IMR-90 (cell line): ENCODE data around the gene TCF4. TPM values are rescaled to one million over a fixed set of nuclear protein-coding genes. Genes with fewer than 3 reads are reported as not detected.

Source experiments
- ATAC-seq: fragments of 200-7000 bp; cut with Tn5 transposase; 2 replicates; pipeline ENCODE4 v1.9.1; 2020; ENCODE audit warnings: low read depth, mild to moderate bottlenecking, moderate library complexity
- BruUV-seq: library from RNA; stranded (reverse); fragments of 400-500 nt; replicated peaks from 2 replicates; lab custom pipeline; 2021; lab: Mats Ljungman, UMichigan
- CTCF ChIA-PET: fragments of 300-600 bp; formaldehyde crosslinking; extraction: SDS; loops from one replicate; lab custom pipeline; 2021; ENCODE audit warnings: antibody characterized with exemption; lab: Yijun Ruan, JAX
- POLR2A ChIA-PET: fragments of 300-600 bp; sonication (Branson Sonifier 250); formaldehyde crosslinking; loops from one replicate; lab custom pipeline; 2022; ENCODE audit warnings: antibody characterized with exemption; ENCODE audit not compliant: unreplicated experiment; lab: Charles Lee
- DNase-seq: peaks from one replicate; pipeline ENCODE4 v3.0.0; 2013
- H2AFZ ChIP-seq: replicated peaks from 2 replicates; pipeline ENCODE3; 2013; ENCODE audit warnings: low read length, mild to moderate bottlenecking; ENCODE audit not compliant: poor library complexity
- H2AK5ac ChIP-seq: 2 replicates; pipeline ENCODE4 v1.6.1; 2013; ENCODE audit warnings: low read depth, low read length, inconsistent platforms
- H2AK9ac ChIP-seq: replicated peaks from 2 replicates; pipeline ENCODE3; 2013; ENCODE audit warnings: mild to moderate bottlenecking, low read depth, low read length, moderate library complexity; ENCODE audit not compliant: poor library complexity
- H2BK120ac ChIP-seq: 2 replicates; pipeline ENCODE4 v1.6.1; 2013; ENCODE audit warnings: low read depth, low read length, inconsistent platforms
- H2BK15ac ChIP-seq: 3 replicates; pipeline ENCODE4 v1.6.1; 2013; ENCODE audit warnings: low read depth, low read length, inconsistent platforms
- H2BK20ac ChIP-seq: 2 replicates; pipeline ENCODE4 v1.6.1; 2013; ENCODE audit warnings: low read depth, mild to moderate bottlenecking, inconsistent platforms, low read length, moderate library complexity
- H2BK5ac ChIP-seq: 2 replicates; pipeline ENCODE4 v1.6.1; 2013; ENCODE audit warnings: mild to moderate bottlenecking, low read depth, low read length, inconsistent platforms; ENCODE audit not compliant: poor library complexity, severe bottlenecking
- H3K14ac ChIP-seq: replicated peaks from 2 replicates; pipeline ENCODE4 v1.6.1; 2013; ENCODE audit warnings: low read depth, low read length, inconsistent platforms
- H3K18ac ChIP-seq: 2 replicates; pipeline ENCODE4 v1.6.1; 2013; ENCODE audit warnings: low read depth, low read length, control low read depth
- H3K23ac ChIP-seq: 2 replicates; pipeline ENCODE4 v1.6.1; 2013; ENCODE audit warnings: low read depth, low read length, inconsistent platforms
- H3K27ac ChIP-seq: 2 replicates; pipeline ENCODE4 v1.5.1; 2013; ENCODE audit warnings: mild to moderate bottlenecking, control low read depth, low read length; ENCODE audit not compliant: insufficient read depth
- H3K27me3 ChIP-seq: 2 replicates; pipeline ENCODE4 v1.6.1; 2013; ENCODE audit warnings: low read length; ENCODE audit not compliant: control insufficient read depth, insufficient read depth
- H3K36me3 ChIP-seq: 2 replicates; pipeline ENCODE4 v1.6.1; 2013; ENCODE audit warnings: low read length, mixed read lengths; ENCODE audit not compliant: control insufficient read depth, insufficient read depth
- H3K4ac ChIP-seq: 2 replicates; pipeline ENCODE4 v1.6.1; 2013; ENCODE audit warnings: low read depth, low read length, inconsistent platforms
- H3K4me1 ChIP-seq: 2 replicates; pipeline ENCODE4 v1.6.1; 2013; ENCODE audit warnings: low read length, mixed read lengths; ENCODE audit not compliant: control insufficient read depth, insufficient read depth
- H3K4me2 ChIP-seq: 2 replicates; pipeline ENCODE4 v1.6.1; 2013; ENCODE audit warnings: low read depth, mild to moderate bottlenecking, control low read depth, low read length, moderate library complexity
- H3K4me3 ChIP-seq: 2 replicates; pipeline ENCODE4 v1.5.1; 2013; ENCODE audit warnings: low read depth, mild to moderate bottlenecking, control low read depth, low read length, moderate library complexity; ENCODE audit not compliant: insufficient read depth
- H3K56ac ChIP-seq: 2 replicates; pipeline ENCODE4 v1.6.1; 2013; ENCODE audit warnings: low read length, inconsistent platforms; ENCODE audit not compliant: insufficient read depth; ENCODE audit errors: extremely low read depth
- H3K79me1 ChIP-seq, 2 experiments: 2 replicates each; pipeline ENCODE4 v1.6.1; 2013; ENCODE audit warnings: low read length in 2 of 2, inconsistent platforms in 1 of 2, low read depth in 1 of 2
- H3K9ac ChIP-seq: 2 replicates; pipeline ENCODE4 v1.6.1; 2013; ENCODE audit warnings: low read depth, low read length, control low read depth
- H3K9me1 ChIP-seq: 2 replicates; pipeline ENCODE4 v1.6.1; 2013; ENCODE audit warnings: low read length, inconsistent platforms; ENCODE audit not compliant: insufficient read depth
- H3K9me3 ChIP-seq: 2 replicates; pipeline ENCODE4 v1.6.1; 2013; ENCODE audit warnings: low read length; ENCODE audit not compliant: control insufficient read depth, insufficient read depth
- H4K20me1 ChIP-seq: 2 replicates; pipeline ENCODE4 v1.6.1; 2013; ENCODE audit warnings: low read length, inconsistent platforms; ENCODE audit not compliant: insufficient read depth
- H4K5ac ChIP-seq: 2 replicates; pipeline ENCODE4 v1.6.1; 2013; ENCODE audit warnings: mild to moderate bottlenecking, low read depth, low read length, control low read depth
- H4K8ac ChIP-seq, 2 experiments: 2 replicates each; pipeline ENCODE4 v1.6.1; 2013; ENCODE audit warnings: low read depth in 2 of 2, low read length in 2 of 2, control low read depth in 1 of 2, inconsistent platforms in 1 of 2
- H4K91ac ChIP-seq: 2 replicates; pipeline ENCODE4 v1.6.1; 2013; ENCODE audit warnings: low read depth, low read length, inconsistent platforms; ENCODE audit not compliant: insufficient read depth
- BHLHE40 ChIP-seq: fragments of 150-350 bp; IDR thresholded peaks from 2 replicates; pipeline ENCODE4 v1.6.1; 2016; ENCODE audit warnings: mild to moderate bottlenecking, low read depth, low read length
- CEBPB ChIP-seq: IDR thresholded peaks from 2 replicates; pipeline ENCODE4 v1.6.1; 2012; ENCODE audit warnings: low read depth, low read length, improper control_type of control experiment
- CHD1 ChIP-seq: IDR thresholded peaks from 2 replicates; pipeline ENCODE4 v1.6.1; 2012; ENCODE audit warnings: low read depth, low read length, improper control_type of control experiment
- CTCF ChIP-seq: conservative IDR thresholded peaks from 2 replicates; pipeline ENCODE4 v1.5.1; 2012; ENCODE audit warnings: mild to moderate bottlenecking, low read depth, low read length, improper control_type of control experiment
- FOS ChIP-seq: fragments of 150-350 bp; IDR thresholded peaks from 2 replicates; pipeline ENCODE4 v1.6.1; 2016; ENCODE audit warnings: low read depth, low read length
- MAFK ChIP-seq: IDR thresholded peaks from 2 replicates; pipeline ENCODE4 v1.6.1; 2012; ENCODE audit warnings: low read depth, low read length, improper control_type of control experiment
- MAZ ChIP-seq: IDR thresholded peaks from 2 replicates; pipeline ENCODE4 v1.6.1; 2012; ENCODE audit warnings: low read depth, mild to moderate bottlenecking, low read length, improper control_type of control experiment, moderate library complexity, borderline replicate concordance
- MXI1 ChIP-seq: IDR thresholded peaks from 2 replicates; pipeline ENCODE4 v1.6.1; 2012; ENCODE audit warnings: low read depth, mild to moderate bottlenecking, low read length, moderate library complexity, borderline replicate concordance
- NFE2L2 ChIP-seq: fragments of 150-350 bp; IDR thresholded peaks from 2 replicates; pipeline ENCODE4 v1.6.1; 2016; ENCODE audit warnings: low read depth, mild to moderate bottlenecking, low read length
- POLR2A ChIP-seq: IDR thresholded peaks from 2 replicates; pipeline ENCODE4 v1.6.1; 2012; ENCODE audit warnings: mild to moderate bottlenecking, low read depth, low read length
- RAD21 ChIP-seq: IDR thresholded peaks from 2 replicates; pipeline ENCODE4 v1.6.1; 2012; ENCODE audit warnings: low read length, improper control_type of control experiment
- RFX5 ChIP-seq: IDR thresholded peaks from 2 replicates; pipeline ENCODE4 v1.8.0; 2012; ENCODE audit warnings: low read depth, mild to moderate bottlenecking, low read length, moderate library complexity
- SMC3 ChIP-seq: fragments of 150-350 bp; IDR thresholded peaks from 2 replicates; pipeline ENCODE4 v1.6.1; 2016; ENCODE audit warnings: low read depth, mild to moderate bottlenecking, antibody characterized with exemption, low read length, moderate library complexity
- USF2 ChIP-seq: fragments of 150-350 bp; IDR thresholded peaks from 2 replicates; pipeline ENCODE4 v1.6.1; 2017; ENCODE audit warnings: mild to moderate bottlenecking, antibody characterized with exemption, low read length, low read depth
- WGBS, 2 experiments: methylation state at CpG; one replicate each; pipeline versions ENCODE4 v1.1.5 to v1.1.7; 2013; ENCODE audit warnings: missing lambda C conversion rate in 2 of 2; ENCODE audit not compliant: insufficient read length in 1 of 2; ENCODE audit errors: extremely low coverage in 2 of 2; 5-methylcytosine and 5-hydroxymethylcytosine counted together
- dilution Hi-C: fragments of 300-500 bp; cut with HindIII; formaldehyde crosslinking; loops from one replicate; pipeline ENCODE4 v1.14.3; 2018; ENCODE audit warnings: low sequenced_read_pairs; ENCODE audit not compliant: unreplicated experiment
- in situ Hi-C: fragments of 300-500 bp; cut with MboI; formaldehyde crosslinking; loops from 3 replicates; pipeline ENCODE4 v1.14.3; 2019; ENCODE audit warnings: low sequenced_read_pairs, inconsistent platforms, mixed read lengths
- intact Hi-C: fragments of 100-400 bp; cut with micrococcal nuclease; formaldehyde crosslinking; loops from 2 replicates; pipeline ENCODE4 v1.10.0; 2022
- polyA plus RNA-seq, 3 experiments: library from polyadenylated mRNA; depleted of rRNA; stranded (reverse); fragments of >200 nt; gene quantifications; 2 replicates each; pipeline ENCODE4 v1.2.3, GENCODE V29; 2012; ENCODE audit warnings: low replicate concordance in 1 of 3
- total RNA-seq: library from RNA; depleted of rRNA; stranded (reverse); fragments of >200 nt; gene quantifications from 2 replicates; pipeline ENCODE4 v1.2.3, GENCODE V29; 2012

The TCF4 gene
- total and polyA plus RNA-seq, 2 of the 4 experiments (the other 2 are of a cell fraction): 30.0 to 87.1 TPM

- Histone ChIP-seq H3K27me3 (no peaks in the 10 kb centered on the region), H4K20me1 (no peaks in the 10 kb centered on the region), H2BK5ac (no peak overlapping the region), H3K9me1 (peaks cover 11% of the 10 kb centered on the region), H3K4me2 (no peak overlapping the region), H2AK5ac (no peak overlapping the region), H4K5ac (no peak overlapping the region), H2BK20ac (no peak overlapping the region), H4K8ac (no peak overlapping the region), H3K79me1 (peaks cover 5 to 47% of the 10 kb centered on the region in 2 experiments; a peak in 2 of 4 replicates), H3K4me1 (peaks cover 22% of the 10 kb centered on the region), H4K91ac (no peak overlapping the region), H2BK15ac (no peak overlapping the region), H2AFZ (no peak overlapping the region), H3K14ac (no peak overlapping the region), H3K4ac (no peak overlapping the region), H3K23ac (no peak overlapping the region), H3K4me3 (no peak overlapping the region), H3K9me3 (no peaks in the 10 kb centered on the region), H3K36me3 (peaks cover 4% of the 10 kb centered on the region; the same call in 1 of the 2 replicates), H2BK120ac (no peak overlapping the region), H3K9ac (no peak overlapping the region), H2AK9ac (no peak overlapping the region), H3K18ac (no peak overlapping the region), H3K27ac (no peak overlapping the region), H3K56ac (no peak overlapping the region)
- WGBS, 2 experiments: no CpG with 5 or more reads among the region's 1 CpG
- no peak for ATAC-seq
- intact Hi-C loops (no loop called here), dilution Hi-C loops (no loop called here), in situ Hi-C loops (loop anchor here (5.0 to 25.0 kb wide), 2 partner anchors 164 to 1329 kb away; no protein-coding TSS in a partner anchor)
- ChIA-PET POLR2A (no interaction called here), CTCF (interaction anchor here (1.0 kb wide), 1 partner anchor 10 kb away, joined by 5 read pairs; no protein-coding TSS in a partner anchor)
- BruUV-seq: no TSS peak
- TF ChIP-seq NFE2L2 (no peak), CTCF (no peak), CHD1 (no peak), RAD21 (no peak), MAZ (no peak), POLR2A (no peak), CEBPB (no peak), RFX5 (no peak), MXI1 (no peak), USF2 (no peak), FOS (no peak), MAFK (no peak), SMC3 (no peak), BHLHE40 (no peak)
- no peak for DNase-seq
These were observed 339.5 kb downstream of the TCF4 start for GRCh38 chr18:55248495-55248894.
